Chondrocyte (in vitro differentiated cells): Measurements from ENCODE around the gene DNAJB6. TPM values are rescaled to one million over a fixed set of nuclear protein-coding genes. Genes with fewer than 3 reads are reported as not detected.

Experiments used
- DNase-seq: peaks from one replicate; pipeline ENCODE4 v3.0.0; 2021; ENCODE audit warnings: mixed read lengths, low spot score
- H3K27ac Mint-ChIP-seq: one replicate; pipeline ENCODE4 v1.8.0; 2021; ENCODE audit warnings: mild to moderate bottlenecking, moderate library complexity, mixed read lengths; ENCODE audit not compliant: unreplicated experiment
- H3K27me3 Mint-ChIP-seq: 2 replicates; pipeline ENCODE4 v1.8.0; 2021; ENCODE audit warnings: low read depth, mixed read lengths
- H3K36me3 Mint-ChIP-seq: 2 replicates; pipeline ENCODE4 v1.8.0; 2021; ENCODE audit warnings: low read depth, mixed read lengths
- H3K4me1 Mint-ChIP-seq: 2 replicates; pipeline ENCODE4 v1.8.0; 2021; ENCODE audit warnings: low read depth, mild to moderate bottlenecking, mixed read lengths
- H3K4me3 Mint-ChIP-seq: one replicate; pipeline ENCODE4 v1.8.0; 2021; ENCODE audit warnings: mild to moderate bottlenecking, moderate library complexity, mixed read lengths; ENCODE audit not compliant: unreplicated experiment
- H3K9me3 Mint-ChIP-seq: 2 replicates; pipeline ENCODE4 v1.8.0; 2021; ENCODE audit warnings: low read depth, mixed read lengths
- total RNA-seq: library from RNA; stranded (reverse); gene quantifications from 3 replicates; pipeline ENCODE4 v1.2.1, GENCODE V29; 2021
- TF ChIP-seq, protein P1 (sequence below): fragments of 200-600 bp; sonication (generic); IDR thresholded peaks from 2 replicates; pipeline ENCODE4 v1.5.0; 2021; ENCODE audit warnings: antibody characterized with exemption, mild to moderate bottlenecking, moderate library complexity

Gene DNAJB6
- total RNA-seq, 1 donor from 2014 or later, result 108 TPM

DNA sequence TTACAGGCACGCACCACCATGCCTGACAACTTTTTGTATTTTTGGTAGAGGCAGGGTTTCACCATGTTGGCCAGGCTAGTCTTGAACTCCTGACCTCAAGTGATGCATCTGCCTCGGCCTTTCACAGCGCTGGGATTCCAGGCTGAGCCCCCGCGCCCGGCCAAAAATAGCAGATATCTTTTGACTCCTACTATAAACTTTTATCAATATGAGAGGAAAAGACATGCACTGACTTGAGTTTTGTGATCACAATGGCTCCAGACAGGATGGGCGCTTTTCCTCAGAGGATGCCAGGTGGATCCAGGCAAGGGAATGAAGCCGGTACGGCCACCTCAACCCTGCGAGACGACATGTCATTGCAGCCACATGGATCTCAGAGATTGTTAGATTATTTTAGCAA is 123.9 kb downstream of the DNAJB6 start:
- Mint-ChIP-seq H3K4me1 (peaks cover 10% of the 10 kb centered on the region), H3K27ac (no peak overlapping the region), H3K27me3 (peaks cover 49% of the 10 kb centered on the region), H3K36me3 (peaks cover 2% of the 10 kb centered on the region), H3K9me3 (no peaks in the 10 kb centered on the region), H3K4me3 (no peak overlapping the region)
- DNase-seq, result no peak
- TF ChIP-seq, protein P1, sequence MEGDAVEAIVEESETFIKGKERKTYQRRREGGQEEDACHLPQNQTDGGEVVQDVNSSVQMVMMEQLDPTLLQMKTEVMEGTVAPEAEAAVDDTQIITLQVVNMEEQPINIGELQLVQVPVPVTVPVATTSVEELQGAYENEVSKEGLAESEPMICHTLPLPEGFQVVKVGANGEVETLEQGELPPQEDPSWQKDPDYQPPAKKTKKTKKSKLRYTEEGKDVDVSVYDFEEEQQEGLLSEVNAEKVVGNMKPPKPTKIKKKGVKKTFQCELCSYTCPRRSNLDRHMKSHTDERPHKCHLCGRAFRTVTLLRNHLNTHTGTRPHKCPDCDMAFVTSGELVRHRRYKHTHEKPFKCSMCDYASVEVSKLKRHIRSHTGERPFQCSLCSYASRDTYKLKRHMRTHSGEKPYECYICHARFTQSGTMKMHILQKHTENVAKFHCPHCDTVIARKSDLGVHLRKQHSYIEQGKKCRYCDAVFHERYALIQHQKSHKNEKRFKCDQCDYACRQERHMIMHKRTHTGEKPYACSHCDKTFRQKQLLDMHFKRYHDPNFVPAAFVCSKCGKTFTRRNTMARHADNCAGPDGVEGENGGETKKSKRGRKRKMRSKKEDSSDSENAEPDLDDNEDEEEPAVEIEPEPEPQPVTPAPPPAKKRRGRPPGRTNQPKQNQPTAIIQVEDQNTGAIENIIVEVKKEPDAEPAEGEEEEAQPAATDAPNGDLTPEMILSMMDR, result no peak

DNA sequence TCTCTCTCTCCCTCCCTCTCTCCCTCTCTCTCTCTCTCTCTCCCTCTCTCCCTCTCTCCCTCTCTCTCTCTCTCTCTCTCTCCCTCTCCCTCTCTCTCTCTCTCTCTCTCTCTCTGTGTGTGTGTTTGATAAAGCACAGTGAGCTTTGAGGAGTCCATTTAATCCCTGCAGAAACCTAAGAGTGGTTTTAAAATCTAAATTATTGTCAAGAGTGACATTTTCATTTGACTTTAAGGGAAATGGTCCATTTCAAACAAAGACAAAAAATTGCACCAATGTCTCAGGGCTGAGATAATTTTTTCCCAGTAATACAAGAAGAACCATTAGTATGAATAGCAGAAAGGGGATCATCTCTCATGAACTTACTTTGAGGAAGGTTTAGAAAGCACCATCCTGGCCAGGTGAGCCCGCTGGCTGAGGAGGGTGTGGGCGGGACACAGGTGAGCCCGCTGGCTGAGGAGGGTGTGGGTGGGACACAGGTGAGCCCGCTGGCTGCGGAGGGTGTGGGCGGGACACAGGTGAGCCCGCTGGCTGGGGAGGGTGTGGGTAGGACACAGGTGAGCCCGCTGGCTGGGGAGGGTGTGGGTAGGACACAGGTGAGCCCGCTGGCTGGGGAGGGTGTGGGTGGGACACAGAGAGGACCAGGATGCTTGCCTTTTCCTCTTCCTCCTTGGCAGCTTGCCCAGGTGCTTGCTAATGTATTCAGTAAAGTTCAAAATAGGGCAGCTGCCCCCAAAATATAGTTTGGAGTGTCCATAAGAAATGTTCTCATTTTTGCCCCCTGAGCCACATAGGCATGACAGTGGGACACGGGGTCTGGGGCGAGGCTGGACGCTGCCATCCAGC is 125.0 kb downstream of the DNAJB6 start:
- peaks cover 10% of the 10 kb centered on the region for H3K4me1 Mint-ChIP-seq
- H3K4me3 Mint-ChIP-seq, result no peak overlapping the region
- no peaks in the 10 kb centered on the region for H3K9me3 Mint-ChIP-seq
- H3K27me3 Mint-ChIP-seq, result peaks cover 46% of the 10 kb centered on the region
- no peak for DNase-seq
- no peak overlapping the region for H3K27ac Mint-ChIP-seq
- H3K36me3 Mint-ChIP-seq, result no peaks in the 10 kb centered on the region
- TF ChIP-seq, protein P1, result no peak

DNA sequence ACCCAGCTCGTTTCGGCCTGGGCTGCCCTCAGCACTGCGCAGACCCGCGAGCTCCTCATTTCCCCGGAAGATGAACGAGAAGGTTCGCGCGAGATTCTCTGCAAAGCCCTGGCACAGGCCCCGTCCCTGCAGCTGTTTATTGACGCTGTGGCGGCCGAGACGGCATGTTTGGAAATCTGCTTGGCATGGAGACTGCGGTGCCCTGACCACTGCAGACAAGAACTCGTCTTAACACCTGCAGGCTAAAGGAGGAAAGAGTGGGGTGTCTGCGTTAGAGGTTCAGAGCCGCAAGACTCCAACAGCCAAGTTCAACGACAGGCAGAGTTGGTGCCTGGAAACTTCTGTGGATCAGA is 125.6 kb downstream of the DNAJB6 start:
- Mint-ChIP-seq H3K36me3 (no peaks in the 10 kb centered on the region), H3K4me3 (no peak overlapping the region), H3K9me3 (no peaks in the 10 kb centered on the region), H3K4me1 (peaks cover 5% of the 10 kb centered on the region), H3K27me3 (peaks cover 40% of the 10 kb centered on the region), H3K27ac (no peak overlapping the region)
- DNase-seq, result no peak
- TF ChIP-seq, protein P1, result no peak

DNA sequence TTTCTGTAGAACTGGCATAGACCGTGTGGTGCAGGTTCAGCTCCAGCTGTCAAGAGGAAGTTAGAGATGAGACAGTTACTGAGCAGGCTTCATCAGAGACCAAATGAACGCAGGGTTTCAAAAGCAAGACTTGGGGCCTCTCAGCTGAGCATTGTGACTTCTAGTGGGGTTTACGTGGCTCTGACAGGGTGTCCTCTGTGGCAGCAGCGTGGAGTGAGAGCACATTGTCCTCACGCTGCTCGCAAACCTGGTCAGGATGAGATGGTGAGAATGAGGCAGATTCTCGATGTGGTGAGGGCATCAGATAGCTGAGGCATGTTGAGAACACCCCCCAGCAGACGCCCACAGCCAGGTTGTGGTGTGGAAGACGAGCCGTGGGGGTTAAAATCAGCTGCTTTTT is 126.0 kb downstream of the DNAJB6 start:
- H3K4me3 Mint-ChIP-seq, result no peak overlapping the region

DNA sequence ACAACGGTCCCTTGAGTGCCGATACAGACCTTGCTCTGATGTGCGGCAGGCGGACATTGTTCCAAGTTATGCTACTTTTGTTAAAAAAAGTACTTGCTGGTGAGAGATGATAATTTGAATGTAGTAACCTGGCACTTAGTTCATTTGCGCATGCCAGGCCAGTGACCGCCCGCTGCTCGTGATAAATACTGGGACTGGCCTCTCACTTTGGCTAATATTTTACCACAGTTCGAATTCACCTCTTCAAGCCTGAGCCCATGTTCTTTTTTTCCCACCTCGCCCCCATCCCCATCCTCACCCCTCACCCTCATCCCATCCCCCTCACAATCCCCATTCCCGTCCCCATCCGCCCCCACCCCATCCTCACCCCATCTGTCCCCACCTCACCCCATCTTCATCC is 126.4 kb downstream of the DNAJB6 start:
- no peak overlapping the region for H3K27ac Mint-ChIP-seq
- peaks cover 32% of the 10 kb centered on the region for H3K27me3 Mint-ChIP-seq
- H3K9me3 Mint-ChIP-seq, result no peaks in the 10 kb centered on the region
- TF ChIP-seq, protein P1, result no peak
- H3K4me1 Mint-ChIP-seq, result no peaks in the 10 kb centered on the region
- no peak for DNase-seq
- H3K36me3 Mint-ChIP-seq, result no peaks in the 10 kb centered on the region
- no peak overlapping the region for H3K4me3 Mint-ChIP-seq

More for the DNA sequence above, 126.0 kb downstream of the DNAJB6 start:
- H3K27ac Mint-ChIP-seq, result no peak overlapping the region
- DNase-seq, result no peak
- H3K9me3 Mint-ChIP-seq, result no peaks in the 10 kb centered on the region
- TF ChIP-seq, protein P1, result no peak
- H3K36me3 Mint-ChIP-seq, result no peaks in the 10 kb centered on the region
- H3K4me1 Mint-ChIP-seq, result peaks cover under 1% of the 10 kb centered on the region
- peaks cover 36% of the 10 kb centered on the region for H3K27me3 Mint-ChIP-seq
